Occipital lobe (tissue), 2 donors: ENCODE measurements around the gene SNAP91. TPM values are rescaled to one million over a fixed set of nuclear protein-coding genes. Genes with fewer than 3 reads are reported as not detected.
"Not testable (repeated sequence)": the region's sequence is repeated elsewhere in the genome, so short reads cannot be mapped to it uniquely, and the experiment has no call there.

Experiments
- DNase-seq: peaks from one replicate; lab custom pipeline; 2025; lab: John Stamatoyannopoulos, UW
- total RNA-seq: library from RNA; depleted of rRNA; stranded (reverse); fragments of >200 nt; gene quantifications from one replicate; pipeline ENCODE4 v1.2.3, GENCODE V29; 2014

The SNAP91 gene
- total RNA-seq, 1 donor from 2014 or later = 106 TPM

DNA sequence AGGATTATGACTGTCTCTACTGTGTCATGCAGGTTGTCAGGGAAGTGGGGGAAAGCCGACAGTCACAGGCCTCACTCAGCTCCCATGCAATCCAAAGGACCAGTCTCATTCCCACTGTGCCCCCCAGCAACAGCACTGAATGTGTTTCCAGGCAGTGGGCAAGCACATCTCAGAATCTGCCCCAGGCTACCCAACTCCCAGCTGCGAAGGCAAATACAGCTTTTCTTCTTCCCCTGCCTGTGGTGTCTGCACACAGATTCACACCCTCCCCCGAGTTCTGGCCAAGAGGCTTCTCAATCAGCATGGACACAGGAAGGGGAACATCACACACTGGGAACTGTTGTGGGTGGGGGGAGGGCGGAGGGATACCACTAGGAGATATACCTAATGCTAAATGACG lies 75.3 kb downstream of the SNAP91 start:
- DNase-seq = no peak

DNA sequence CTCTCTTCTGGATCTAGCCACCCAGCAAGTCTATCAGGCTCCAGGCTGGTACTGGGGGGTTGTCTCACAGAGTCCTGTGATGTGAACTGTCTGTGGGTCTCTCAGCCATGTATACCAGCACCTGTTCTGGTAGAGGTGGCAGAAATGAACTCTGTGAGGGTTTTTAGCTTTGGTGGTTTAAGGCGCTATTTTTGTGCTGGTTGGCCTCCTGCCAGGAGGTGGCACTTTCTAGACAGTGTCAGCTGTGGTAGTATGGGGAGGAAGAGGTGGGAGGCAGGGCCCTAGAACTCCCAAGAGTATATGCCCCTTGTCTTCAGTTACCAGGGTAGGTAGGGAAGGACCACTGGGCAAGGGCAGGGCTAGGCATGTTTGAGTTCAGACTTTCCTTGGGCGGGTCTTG lies 75.8 kb downstream of the SNAP91 start:
- DNase-seq = no peak

DNA sequence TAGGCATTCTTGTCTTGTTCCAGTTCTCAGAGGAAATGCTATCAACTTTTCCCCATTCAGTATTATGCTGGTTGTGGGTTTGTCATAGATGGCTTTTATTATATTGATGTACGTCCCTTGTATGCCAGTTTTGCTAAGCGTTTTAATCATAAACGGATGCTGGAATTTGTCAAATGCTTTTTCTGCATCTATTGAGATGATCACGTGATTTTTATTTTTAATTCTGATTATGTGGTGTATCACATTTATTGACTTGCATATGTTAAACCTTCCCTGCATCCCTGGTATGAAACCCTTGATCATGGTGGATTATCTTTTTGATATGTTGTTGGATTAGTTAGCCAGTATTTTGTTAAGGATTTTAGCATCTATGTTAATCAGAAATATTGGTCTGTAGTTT lies 79.0 kb downstream of the SNAP91 start:
- DNase-seq = not testable (repeated sequence)

DNA sequence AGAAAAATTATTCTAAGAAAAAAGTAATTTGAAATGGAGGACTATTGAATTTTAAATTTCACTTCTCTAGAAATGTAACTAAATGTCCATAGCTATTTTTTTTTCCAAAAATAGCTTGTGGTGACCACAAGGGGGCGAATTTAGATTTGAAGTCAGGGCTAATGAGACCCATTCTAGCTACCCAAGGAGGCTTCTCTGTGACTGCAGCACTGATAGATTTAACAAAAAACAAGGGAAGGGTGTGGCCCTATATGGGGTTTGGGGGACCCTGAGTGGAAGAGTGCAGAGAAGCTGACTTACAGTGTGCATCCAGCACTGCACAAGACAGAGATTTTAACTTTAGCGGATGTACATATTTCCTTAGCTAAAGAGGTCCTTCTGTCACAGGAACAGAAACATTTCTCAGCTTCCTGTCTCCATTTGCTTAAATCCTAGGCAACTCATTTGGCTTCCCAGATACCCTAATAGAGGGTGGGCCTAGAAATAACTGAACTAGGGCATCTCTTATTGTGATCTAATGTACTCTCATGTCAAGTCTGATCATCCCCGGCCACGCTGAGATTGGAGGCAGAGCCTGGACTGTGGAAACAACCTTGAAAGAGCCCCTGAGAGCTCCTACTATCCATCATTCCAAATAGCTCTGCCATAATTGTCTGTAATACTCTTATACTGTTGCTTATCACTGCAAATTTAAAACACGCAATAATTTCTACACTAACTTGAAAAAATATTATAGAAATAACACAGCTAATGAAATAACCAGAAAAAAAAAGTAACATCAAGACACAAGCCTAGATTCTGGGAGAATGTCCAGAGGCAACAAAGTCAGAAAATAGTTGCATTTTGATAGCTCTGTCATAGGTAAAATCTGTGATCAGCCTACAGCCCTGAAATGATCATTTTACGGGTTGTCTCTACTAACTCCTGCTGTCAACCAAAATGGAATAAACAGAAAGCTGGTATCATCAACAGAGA lies 93.6 kb downstream of the SNAP91 start:
- no peak for DNase-seq

DNA sequence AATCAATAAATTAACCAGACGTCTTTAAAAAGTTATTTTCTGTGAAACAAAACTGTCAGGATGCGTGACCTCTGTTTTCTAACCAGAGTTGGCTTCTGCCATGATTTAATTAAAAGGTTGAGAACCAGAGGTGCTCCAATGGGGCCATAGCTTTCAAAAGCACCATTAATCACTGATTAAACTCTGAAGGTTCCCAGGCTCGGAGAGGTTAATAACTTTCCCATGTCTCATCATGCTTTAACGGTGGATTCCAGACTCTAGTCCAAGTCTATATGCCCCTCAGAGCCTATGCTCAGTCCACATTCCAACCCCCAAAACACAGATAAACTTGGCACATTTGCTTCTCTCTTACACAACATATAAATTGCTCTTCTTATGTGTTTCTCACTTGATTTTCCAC lies 95.5 kb downstream of the SNAP91 start:
- no peak for DNase-seq

DNA sequence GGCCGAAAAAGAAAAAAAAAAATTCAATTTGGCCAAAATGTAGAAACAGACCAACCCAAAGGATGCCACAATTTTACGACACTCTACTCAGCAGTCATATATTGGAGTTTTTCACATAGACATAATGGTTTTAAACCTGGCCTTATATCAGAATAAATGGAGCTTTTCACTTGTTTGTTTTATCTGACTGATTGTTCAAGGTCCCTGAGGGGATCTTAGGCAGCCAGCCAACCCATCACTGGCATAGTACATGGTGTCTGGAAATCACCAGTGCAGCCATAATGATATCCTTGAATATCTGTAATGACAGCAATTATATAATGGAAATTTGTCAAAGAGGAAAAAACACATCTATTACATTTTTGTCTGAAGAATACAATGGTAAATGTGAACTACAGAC lies 99.7 kb downstream of the SNAP91 start:
- DNase-seq = no peak

DNA sequence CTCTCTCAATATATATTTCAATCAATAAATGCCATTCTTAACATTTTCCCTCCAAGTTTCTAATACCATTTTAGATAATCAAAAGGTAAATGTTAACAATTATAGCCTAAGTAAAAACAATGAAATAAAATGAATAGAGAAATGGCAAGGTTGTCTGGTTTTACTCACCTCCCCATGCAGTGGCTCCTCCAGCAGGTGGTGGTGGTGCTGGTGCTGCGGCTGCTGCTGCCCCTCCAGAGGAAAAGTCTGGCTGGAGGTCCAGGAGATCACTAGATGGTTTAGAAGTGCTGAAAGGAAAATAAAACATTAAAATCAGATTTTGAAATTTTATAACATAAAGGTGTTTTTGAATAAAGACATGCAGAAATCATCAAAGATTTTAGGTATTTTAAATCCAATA lies 103.4 kb downstream of the SNAP91 start:
- no peak for DNase-seq

DNA sequence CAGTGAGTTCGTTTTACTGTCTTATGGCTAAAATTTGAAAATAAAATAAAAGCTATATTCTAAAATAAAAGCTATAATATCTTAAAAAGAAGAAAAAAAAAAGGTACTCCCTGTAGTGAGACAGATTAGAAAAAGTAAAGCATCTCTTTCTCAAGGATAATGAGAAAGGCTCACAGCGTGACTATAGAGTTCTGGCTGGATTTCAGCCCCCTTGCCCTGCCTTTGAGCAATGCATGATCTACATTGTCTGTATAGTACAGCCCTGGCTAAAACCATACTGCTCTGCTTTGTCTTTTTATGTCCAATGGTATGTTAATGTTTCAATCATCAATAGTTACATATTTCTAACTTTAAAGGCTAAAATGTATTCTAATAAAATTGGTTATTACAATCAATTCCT lies 105.3 kb downstream of the SNAP91 start:
- no peak for DNase-seq

DNA sequence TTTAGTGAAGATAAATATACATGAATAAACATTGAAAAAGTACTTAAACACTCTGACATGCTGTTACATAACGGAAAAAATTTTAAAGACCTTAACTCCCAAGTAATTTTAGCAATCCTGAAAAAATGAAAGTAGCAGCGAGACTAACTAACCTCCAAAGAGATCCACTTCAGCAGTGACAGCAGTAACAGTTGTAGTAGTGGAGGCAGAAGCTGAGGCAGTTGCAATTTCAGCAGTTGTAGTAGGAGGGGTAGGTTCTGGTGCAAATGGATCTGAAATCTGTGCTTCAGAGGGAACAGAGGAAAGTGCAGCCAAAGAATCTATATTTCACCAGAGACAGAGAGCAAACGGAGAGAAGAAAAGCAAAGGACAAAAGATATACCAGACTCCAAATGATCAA lies 107.8 kb downstream of the SNAP91 start:
- DNase-seq = no peak

DNA sequence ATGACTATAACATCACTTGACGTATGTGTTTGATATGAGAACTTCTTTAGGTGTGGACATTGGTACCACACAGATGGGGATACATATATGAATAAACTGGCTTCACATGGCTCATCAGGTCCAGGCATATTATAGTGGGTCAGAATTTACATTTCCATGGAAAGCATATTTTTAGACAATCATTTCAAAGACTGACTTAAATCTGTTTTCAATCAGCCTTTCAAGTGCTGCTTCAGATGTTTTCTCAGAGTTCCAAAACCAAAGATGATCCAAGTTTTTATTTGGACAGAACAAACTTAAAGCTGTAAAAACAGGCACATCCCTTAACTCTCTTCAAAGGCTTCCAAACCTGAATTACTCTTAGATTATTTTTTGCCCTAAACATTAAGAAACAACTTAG lies 108.4 kb downstream of the SNAP91 start:
- DNase-seq = no peak

DNA sequence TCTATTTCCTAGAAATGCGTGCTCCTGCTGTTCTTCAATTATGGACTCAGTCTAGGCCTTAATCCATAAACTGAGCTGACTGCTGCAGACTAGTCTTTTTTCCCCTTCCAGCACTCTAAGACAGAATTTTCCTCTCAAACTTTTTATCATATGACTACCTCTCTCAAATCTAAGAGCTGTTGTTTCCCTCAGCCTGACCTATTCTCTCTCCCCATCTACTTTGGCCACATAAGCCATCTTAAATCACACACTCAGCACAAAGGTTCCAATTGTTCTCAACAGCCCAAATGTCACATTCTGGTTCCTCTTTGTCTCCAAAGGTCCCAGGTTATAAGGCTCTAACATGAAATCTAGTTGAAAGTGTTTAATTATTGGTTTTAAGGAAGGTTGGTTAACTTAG lies 111.4 kb downstream of the SNAP91 start:
- no peak for DNase-seq

DNA sequence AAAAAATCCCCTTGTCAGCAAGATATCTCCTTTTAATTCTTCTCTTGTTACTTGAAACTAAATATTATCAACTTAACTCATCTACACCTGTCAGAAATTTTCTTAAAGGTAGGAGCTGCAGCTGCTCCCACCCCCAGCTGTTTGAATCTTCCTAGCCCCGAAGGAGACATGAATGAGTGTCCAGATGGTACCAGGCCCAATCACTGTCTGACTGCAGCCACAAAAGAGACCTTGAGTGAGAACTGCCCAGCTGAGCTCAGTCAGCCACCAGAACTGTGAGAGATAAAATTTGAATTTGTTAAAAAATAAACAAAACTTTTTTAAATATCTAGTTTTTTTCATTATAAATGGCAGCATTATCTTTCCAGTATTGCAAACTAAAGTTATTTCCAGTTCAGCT lies 111.8 kb downstream of the SNAP91 start:
- no peak for DNase-seq

DNA sequence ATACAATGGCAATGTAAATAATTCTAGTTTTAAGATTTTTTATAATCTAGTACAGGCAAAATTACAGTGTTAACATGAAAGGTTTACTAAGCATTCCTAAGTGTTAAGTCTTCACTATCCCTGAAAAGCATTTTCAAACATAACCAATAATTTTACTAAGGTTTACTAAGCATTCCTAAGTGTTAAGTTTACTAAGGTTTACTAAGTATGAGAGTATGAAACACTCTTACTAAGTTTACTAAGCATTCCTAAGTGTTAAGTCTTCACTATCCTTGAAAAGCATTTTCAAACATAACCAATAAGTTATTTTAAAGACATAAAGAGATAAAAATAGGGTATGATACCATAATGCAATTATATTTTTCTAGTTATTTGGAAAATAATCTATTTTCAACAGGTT lies 114.0 kb downstream of the SNAP91 start:
- DNase-seq = no peak

DNA sequence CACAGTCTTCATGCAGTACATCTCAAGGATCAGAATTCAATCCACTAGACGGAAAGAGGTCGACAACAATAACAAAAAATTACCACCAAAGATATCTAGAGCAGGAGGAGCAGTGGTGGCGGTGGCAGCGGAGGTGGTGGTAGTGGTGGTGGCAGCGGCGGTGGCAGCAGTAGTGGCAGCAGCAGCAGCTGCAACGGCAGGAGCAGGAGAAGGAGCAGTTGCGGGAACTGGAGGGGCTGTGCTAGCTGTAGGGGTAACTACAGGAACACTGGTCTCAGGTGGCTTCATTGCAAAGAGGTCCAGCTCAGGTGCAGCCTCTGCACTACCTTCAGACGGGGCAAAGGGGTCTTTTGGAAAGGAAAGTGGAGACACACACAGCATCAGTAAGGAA lies 115.5 kb downstream of the SNAP91 start:
- no peak for DNase-seq

DNA sequence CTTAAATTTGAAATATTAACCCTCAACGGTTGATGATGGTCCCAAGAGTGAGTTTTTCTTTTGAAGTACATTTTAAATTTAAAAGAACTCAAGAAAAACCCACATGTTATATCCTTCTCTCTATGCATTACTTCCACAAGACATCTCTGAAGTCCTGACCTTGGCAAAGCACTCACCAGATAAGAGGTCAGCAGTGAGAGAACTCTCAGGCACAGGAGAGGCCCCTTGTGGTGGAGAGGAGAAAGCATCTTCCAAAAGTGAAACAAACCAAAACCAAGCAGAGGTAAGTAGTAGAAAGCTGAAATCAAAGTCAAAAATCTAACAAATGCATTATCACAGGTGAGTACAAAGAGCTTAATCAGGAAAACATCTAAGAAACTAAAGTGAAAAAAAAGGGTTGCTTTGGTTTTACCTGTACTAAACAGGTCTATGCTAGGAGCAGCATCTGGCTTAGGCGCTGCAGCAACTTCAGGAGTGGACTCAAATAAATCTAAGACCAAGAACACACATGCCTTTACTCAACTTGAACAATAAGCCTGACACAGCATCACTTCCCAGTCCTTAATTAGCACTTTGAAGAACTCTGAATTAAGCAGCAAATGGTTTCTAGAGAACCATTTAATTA lies 116.0 kb downstream of the SNAP91 start:
- DNase-seq = no peak

DNA sequence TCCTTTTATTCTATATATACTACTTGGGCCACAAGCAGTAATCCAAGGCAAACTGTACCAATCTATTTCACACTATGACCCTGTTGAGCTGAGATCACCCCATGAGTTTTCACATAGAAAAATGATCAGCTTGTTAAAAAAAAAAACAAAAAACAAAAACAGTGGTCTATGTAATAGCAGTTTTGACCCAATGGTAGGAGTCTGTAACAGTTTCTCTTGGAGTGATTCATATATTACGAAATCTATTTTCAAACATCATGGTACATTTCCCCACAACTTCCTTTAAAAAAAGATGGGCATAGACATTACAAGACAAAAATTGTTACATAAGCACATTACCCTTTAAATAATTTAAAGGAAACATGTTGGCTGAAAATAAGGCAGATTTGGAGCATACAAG lies 118.5 kb downstream of the SNAP91 start:
- no peak for DNase-seq

DNA sequence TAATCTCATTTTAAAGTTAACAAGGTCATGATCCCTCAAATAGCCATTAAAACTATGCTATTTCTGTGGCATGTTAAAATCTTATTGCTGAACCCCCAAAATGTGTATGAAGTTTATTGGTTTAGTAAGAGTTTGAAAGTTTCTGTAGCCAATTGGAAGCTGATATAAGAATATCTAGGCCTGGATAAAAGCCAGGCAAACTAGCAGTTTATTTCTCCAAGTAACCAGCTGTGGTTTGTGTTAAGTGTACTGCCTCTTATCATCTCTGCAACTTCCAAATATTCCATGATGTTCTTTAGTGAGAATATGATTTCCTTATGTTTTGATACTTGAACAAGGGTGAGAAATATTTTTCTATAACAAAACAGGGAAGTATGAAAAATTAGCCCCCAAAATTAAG lies 119.8 kb downstream of the SNAP91 start:
- DNase-seq = no peak

DNA sequence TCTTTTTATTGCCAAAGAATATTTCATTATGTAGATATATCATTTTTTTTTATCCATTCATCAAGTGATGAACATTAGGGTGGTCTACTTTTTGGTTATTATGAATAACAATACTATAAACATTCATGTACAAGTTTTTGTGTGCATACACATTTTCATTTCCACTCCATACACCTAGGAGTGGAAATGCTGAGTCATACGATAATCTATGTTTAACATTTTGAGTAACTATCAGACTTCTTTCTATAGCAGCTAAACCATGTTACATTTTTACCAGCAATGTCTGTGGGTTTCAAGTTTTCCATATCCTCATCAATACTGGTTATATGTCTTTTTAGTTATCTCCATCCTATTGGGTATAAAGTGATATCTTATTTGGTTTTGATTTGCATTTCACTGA lies 130.8 kb downstream of the SNAP91 start:
- DNase-seq = no peak

DNA sequence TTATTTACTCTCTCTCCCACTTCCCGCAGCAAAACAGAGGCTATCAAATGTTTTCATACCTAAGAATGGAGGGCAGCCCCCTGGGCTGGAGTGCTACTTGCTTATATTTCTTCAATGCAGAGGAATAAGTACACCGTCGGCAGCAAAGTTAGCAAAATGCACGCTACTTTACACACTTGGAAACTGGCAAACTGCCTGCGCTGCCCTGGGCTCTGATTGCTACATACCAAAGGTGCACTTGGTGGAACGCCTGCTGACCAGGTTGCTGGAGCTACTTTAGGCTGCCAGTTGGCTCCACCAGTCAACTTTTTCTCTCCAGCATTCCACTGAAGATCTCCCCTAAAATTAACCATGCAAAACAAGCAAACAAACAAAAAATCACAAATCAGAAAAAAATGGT lies 134.1 kb downstream of the SNAP91 start:
- no peak for DNase-seq

DNA sequence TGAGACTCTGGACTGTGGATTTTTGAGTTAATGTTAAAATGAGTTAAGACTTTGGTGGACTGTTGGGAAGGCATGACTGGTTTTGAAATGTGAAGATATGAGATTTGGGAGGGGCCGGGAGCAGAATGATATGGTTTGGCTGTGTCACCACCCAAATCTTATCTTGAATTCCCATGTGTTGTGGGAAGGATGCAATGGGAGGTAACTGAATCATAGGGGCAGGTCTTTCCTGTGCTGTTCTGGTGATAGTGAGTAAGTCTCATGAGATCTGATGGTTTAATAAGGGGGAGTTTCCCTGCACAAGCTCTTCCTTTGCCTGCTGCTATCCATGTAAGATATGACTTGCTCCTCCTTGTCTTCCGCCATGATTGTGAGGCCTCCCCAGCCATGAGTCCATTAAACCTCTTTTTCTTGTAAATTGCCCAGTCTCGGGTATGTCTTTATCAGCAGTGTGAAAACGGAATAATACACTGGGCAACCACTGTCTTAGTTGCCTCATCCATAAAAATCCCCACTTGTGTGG lies 137.2 kb downstream of the SNAP91 start:
- not testable (repeated sequence) for DNase-seq

DNA sequence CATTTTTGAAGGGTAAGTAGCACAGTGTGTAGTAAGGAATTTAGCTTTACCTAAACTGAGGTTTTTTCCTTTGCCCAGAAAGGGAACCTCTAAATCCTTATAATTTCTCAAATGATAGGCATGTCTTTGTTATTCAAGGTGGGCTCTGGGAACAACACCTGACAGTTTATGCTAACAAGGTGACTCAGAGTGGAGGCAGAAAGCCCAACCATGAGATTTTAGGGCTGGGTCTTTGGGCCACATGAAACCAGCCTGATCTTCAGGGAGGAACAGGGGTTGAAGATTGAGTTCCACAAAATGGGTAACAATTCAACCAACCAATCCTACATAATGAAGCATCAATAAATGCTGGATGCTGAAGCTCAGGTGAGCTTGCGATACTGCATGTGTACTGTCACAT lies 149.9 kb downstream of the SNAP91 start:
- no peak for DNase-seq

DNA sequence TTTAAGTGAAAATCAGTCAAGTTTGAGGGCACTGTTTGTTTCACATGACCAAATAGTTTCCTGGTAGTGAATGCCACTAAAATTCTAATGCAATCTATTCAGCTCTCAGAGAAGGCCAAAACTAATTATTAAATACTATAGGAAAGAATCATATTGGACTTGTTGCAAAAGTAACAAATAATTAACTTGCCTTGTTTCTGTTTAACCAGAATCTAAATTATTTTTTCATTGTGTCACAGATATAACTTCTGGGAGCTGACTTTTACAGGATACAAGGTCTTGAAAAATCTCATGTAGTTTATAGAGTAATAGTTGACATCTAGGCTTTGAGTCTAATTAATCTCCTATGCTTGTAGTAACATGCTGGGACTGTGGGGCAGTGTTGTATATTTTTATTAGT lies 152.0 kb downstream of the SNAP91 start:
- no peak for DNase-seq

DNA sequence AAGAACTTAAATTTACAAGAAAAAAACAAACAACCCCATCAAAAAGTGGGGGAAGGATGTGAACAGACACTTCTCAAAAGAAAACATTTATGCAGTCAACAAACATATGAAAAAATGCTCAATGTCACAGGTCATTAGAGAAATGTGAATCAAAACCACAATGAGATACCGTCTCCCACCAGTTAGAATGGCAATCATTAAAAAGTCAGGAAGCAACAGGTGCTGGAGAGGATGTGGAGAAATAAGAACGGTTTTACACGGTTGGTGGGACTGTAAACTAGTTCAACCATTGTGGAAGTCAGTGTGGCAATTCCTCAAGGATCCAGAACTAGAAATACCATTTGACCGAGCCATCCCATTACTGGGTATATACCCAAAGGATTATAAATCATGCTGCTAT lies 157.2 kb downstream of the SNAP91 start:
- not testable (repeated sequence) for DNase-seq
